HG03457 (cell line): ENCODE data around the gene CLSTN3.
"Not testable (repeated sequence)": the region's sequence is repeated elsewhere in the genome, so short reads cannot be mapped to it uniquely, and the experiment has no call there.

ENCODE experiments used
- ATAC-seq: cut with Tn5 transposase; IDR thresholded peaks from one replicate; pipeline ENCODE4 v1.9.1; 2021; ENCODE audit warnings: moderate number of reproducible peaks; ENCODE audit not compliant: unreplicated experiment

The CLSTN3 gene

GRCh38 chr12:7186058-7186457 is 55.9 kb downstream of the CLSTN3 start:
- ATAC-seq: not testable (repeated sequence)

DNA sequence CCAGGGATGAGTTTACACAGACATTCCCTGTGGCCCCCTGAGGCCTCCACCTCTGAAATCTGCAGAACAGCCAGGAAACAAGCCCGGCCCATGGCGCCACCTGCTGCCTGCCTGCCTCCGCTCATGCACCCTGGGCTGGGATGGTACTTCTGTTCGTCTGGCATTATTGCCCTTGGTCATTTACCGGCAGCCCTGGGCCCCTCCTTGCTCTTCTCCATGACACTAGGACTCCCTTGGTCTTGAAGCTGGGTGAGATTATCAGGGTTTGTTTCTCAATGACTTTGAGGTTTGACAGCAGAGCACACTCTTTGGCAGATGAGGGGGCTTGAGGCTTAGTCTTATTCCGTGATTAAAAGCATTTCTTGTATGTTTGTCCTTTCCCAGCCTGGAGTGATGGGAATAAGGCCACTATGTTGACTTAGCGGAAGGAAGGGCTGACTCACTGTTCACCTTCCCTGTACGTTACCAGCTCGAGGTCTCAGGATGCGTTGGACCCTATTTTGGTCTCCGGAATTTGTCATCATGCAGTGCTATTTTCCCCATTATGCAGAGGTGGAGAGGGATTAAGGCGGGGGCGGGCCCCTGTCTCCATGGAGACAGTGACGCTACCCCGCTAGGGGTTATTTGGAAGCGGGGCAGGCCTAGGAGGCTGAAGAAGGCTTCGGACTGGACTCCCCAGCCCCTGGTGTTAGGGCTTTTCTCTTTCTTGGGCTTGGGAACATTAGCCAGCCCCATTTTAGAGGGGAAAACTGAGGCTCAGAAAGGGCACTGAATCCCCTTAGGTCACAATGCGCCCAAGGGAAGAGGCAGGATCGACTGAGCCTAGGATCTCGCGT is 58.6 kb downstream of the CLSTN3 start:
- peak; percentile 10 for ATAC-seq

- ATAC-seq: peak; percentile 88
These were observed 59.5 kb downstream of the CLSTN3 start, which contains the start of gene PEX5 for GRCh38 chr12:7189398-7190267. Gene PEX5, plus strand, starts transcription at chr12:7189686. Its CDS starts 692 bp downstream, at chr12:7190378.

DNA sequence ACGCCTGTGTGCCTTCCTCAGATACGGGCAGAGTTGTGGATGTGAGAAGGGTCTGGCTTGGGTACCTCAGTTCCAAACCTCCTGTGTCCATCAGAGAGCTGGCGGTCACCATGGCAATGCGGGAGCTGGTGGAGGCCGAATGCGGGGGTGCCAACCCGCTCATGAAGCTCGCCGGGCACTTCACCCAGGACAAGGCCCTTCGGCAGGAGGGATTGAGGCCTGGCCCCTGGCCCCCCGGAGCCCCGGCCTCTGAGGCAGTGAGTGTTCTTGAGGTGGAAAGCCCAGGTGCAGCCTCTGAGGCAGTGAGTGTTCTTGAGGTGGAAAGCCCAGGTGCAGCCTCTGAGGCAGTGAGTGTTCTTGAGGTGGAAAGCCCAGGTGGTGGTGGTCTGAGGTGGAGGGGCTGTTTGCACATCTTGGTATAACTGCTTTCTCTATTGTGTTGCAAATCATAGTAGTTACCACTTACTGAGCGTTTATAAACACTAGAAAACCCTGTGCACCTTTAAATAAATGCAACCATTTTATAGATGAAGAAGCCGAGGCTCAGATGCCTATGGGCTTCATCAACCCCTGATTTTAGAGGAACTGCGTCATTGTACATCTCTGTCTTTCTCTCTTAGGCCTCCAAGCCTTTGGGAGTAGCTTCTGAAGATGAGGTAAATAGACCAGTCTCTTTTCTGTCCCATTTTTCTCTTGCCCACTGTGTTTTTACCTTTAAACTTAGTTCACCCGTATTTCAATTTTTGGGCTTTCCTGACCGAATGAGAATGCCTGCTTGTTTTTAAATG is 60.3 kb downstream of the CLSTN3 start:
- ATAC-seq: no peak

DNA sequence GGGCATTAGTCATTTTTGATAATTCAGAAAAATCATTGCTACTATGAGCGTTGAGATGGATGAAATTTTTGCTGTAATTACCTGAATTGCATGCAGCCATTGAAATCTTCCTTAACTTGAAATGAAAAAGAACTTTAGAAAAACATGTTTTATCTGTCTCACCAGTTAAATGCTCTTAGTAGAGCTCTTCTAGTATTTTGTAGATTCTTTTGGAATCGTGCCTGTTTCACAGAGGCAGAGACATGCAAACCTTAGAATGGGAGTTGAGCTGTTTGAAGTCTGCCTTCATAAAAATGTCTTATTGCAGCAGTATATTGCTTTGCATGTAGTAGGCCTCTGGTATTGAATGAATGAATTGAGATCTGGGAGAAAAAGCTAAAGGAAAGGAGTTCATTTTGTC is 63.5 kb downstream of the CLSTN3 start:
- no peak for ATAC-seq

GRCh38 chr12:7197841-7198240 is 67.7 kb downstream of the CLSTN3 start:
- no peak for ATAC-seq

- ATAC-seq: no peak
These were observed 72.9 kb downstream of the CLSTN3 start for GRCh38 chr12:7203109-7203508.

DNA sequence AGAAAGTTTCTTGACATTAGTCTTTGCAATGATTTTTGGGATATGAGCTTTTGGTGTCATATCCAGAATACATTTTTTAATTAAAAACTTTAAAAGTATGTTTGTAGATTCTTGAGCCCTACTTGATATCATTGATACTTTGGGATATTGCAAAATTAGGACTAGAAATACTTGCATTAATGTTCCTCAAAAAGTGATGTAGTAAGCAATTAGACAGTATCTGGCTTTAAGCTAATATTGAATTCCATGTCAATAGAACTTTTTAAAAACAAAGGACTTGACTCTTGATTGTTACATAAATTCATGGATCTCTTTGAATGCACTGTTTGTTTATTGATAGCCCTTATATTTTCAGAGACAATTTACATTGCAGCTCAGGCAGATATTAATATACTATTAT is 74.9 kb downstream of the CLSTN3 start:
- ATAC-seq: no peak

DNA sequence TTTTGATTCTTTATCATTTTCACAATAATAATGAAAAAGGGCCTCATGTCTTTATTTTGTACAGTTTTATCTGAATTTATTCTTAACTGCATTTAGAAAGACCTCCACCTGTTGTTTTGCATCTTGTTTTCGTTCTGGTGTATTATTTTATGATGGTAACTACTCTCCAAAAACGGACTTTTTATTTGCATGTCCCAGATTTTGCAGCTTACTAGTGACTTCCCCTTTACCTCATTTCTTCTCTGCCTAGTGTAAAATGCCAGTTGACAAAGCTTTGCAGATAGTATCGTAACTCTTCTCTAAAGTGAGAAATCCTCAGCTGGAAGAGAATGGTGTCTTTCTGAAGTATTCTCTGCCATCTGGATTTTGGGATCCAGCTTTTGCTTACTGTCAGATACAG is 76.5 kb downstream of the CLSTN3 start:
- no peak for ATAC-seq

GRCh38 chr12:7207866-7208625 is 77.9 kb downstream of the CLSTN3 start:
- no peak for ATAC-seq
